Esophagus squamous epithelium (tissue), 5 donors: ENCODE results near the gene RETREG2. TPM values are rescaled to one million over a fixed set of nuclear protein-coding genes. Genes with fewer than 3 reads are reported as not detected.

Experiments used
- DNase-seq: peaks from one replicate; lab custom pipeline; 2025; lab: John Stamatoyannopoulos, UW
- H3K27ac ChIP-seq, 4 donors: fragments of 200-600 bp; sonication (generic); one replicate each; pipeline ENCODE4 v1.5.1; 2016 to 2019; ENCODE audit warnings: mild to moderate bottlenecking in 1 of 4
- H3K27me3 ChIP-seq, 4 donors: fragments of 200-600 bp; sonication (generic); 1 replicate in 3 of 4; 2 replicates in 1 of 4; pipeline versions ENCODE4 v1.5.1 to v1.6.0; 2017 to 2021; ENCODE audit warnings: antibody characterized with exemption in 1 of 4
- H3K36me3 ChIP-seq, 3 donors: fragments of 200-600 bp; sonication (generic); one replicate each; pipeline ENCODE4 v1.5.1; 2016 to 2019
- H3K4me1 ChIP-seq, 3 donors: fragments of 200-600 bp; sonication (generic); one replicate each; pipeline ENCODE4 v1.5.1; 2017 to 2019
- H3K4me3 ChIP-seq, 4 donors: fragments of 200-600 bp; sonication (generic); 1 replicate in 3 of 4; 2 replicates in 1 of 4; pipeline ENCODE4 v1.5.1; 2016 to 2019; ENCODE audit warnings: mild to moderate bottlenecking in 2 of 4, moderate library complexity in 1 of 4
- H3K9me3 ChIP-seq, 3 donors: fragments of 200-600 bp; sonication (generic); one replicate each; pipeline ENCODE4 v1.5.1; 2016 to 2019
- CTCF ChIP-seq, 6 experiments: fragments of 450-650 bp in 4 of 6; fragments of 200-600 bp in 2 of 6; sonication (generic) in 2 of 6; IDR thresholded peaks; one replicate each; pipeline ENCODE4 v1.5.1; 2016 to 2019; ENCODE audit warnings: antibody characterized with exemption in 6 of 6, mild to moderate bottlenecking in 4 of 6, moderate library complexity in 4 of 6
- POLR2A ChIP-seq, 4 donors: fragments of 450-650 bp; IDR thresholded peaks; one replicate each; pipeline ENCODE4 v1.6.1; 2017; ENCODE audit warnings: antibody characterized with exemption in 4 of 4, mild to moderate bottlenecking in 4 of 4, moderate library complexity in 3 of 4
- WGBS, 2 donors: methylation state at CpG; one replicate each; pipeline ENCODE4 v1.1.5; 2018; 5-methylcytosine and 5-hydroxymethylcytosine counted together
- intact Hi-C: fragments of 100-400 bp; cut with DNase I; formaldehyde crosslinking; loops from one replicate; pipeline ENCODE4 v1.15.0; 2022
- total RNA-seq, 4 donors: library from RNA; depleted of rRNA; stranded (reverse); fragments of >200 nt; gene quantifications; one replicate each; pipeline ENCODE4 v1.1.0, GENCODE V29; 2016
- donor health status: DM: yes; HTN: yes; CAD: no.

The RETREG2 gene
- total RNA-seq, 4 donors from 2014 or later = 31.0 to 58.7 (median 41.8) TPM

- Histone ChIP-seq H3K4me1 (peaks cover 12 to 34% (median 14%) of the 10 kb centered on the region in 3 donors), H3K9me3 (no peaks in the 10 kb centered on the region), H3K27me3 (no peaks in the 10 kb centered on the region), H3K4me3 (no peak overlapping the region), H3K27ac (no peak overlapping the region), H3K36me3 (peaks cover 0 to 19% (median 9%) of the 10 kb centered on the region in 3 donors)
- TF ChIP-seq POLR2A (IDR thresholded peaks at IDR 0.05) (no peak), CTCF (IDR thresholded peaks at IDR 0.05) (no peak)
- no peak for DNase-seq
- intact Hi-C loops = no loop called here
- 86 to 94% methylated on average over 7 of the region's 7 CpGs for WGBS, 2 donors
These were observed 26.5 kb downstream of the RETREG2 start for GRCh38 chr2:219204425-219205164.

- WGBS, 2 donors = 79 to 88% methylated on average over 5 of the region's 5 CpGs
- TF ChIP-seq POLR2A (IDR thresholded peaks at IDR 0.05) = no peak
- no peak for TF ChIP-seq CTCF (IDR thresholded peaks at IDR 0.05)
- intact Hi-C loops = no loop called here
- peaks cover 0 to 24% (median 15%) of the 10 kb centered on the region in 3 donors for H3K36me3 ChIP-seq
- no peak for DNase-seq
- H3K4me1 ChIP-seq = peaks cover 12 to 34% (median 14%) of the 10 kb centered on the region in 3 donors
- no peaks in the 10 kb centered on the region for H3K9me3 ChIP-seq
- no peak overlapping the region for H3K27ac ChIP-seq
- H3K27me3 ChIP-seq = no peaks in the 10 kb centered on the region
- no peak overlapping the region for H3K4me3 ChIP-seq
These were observed 27.1 kb downstream of the RETREG2 start for GRCh38 chr2:219205165-219205538.

- peaks cover 6 to 32% (median 23%) of the 10 kb centered on the region in 3 donors for H3K36me3 ChIP-seq
- H3K27ac ChIP-seq = peak overlapping the region; percentile 93 to 99 (median 97)
- H3K9me3 ChIP-seq = no peaks in the 10 kb centered on the region
- no peak for DNase-seq
- 12 to 17% methylated on average over 5 to 7 of the region's 7 CpGs for WGBS, 2 donors
- peaks cover 12 to 34% (median 14%) of the 10 kb centered on the region in 3 donors for H3K4me1 ChIP-seq
- intact Hi-C loops = no loop called here
- H3K27me3 ChIP-seq = no peaks in the 10 kb centered on the region
- peak overlapping the region; percentile 70 to 83 (median 73) for H3K4me3 ChIP-seq
- TF ChIP-seq POLR2A (IDR thresholded peaks at IDR 0.05) (no peak), CTCF (IDR thresholded peaks at IDR 0.05) (no peak)
These were observed 27.9 kb downstream of the RETREG2 start for GRCh38 chr2:219205981-219206327.

GRCh38 chr2:219206328-219207133 is 28.5 kb downstream of the RETREG2 start, which contains the start of gene ZFAND2B:
TSS of gene ZFAND2B (plus strand) at chr2:219206782. CDS start at chr2:219206988, 206 bp downstream.
- peak within 1 kb of the TSS; percentile 70 to 83 (median 73) for H3K4me3 ChIP-seq
- intact Hi-C loops = no loop called here

More at GRCh38 chr2:219206328-219207133, 28.5 kb downstream of the RETREG2 start, which contains the start of gene ZFAND2B:
- H3K27me3 ChIP-seq = no peaks in the 10 kb centered on the region
- 0 to 1% methylated on average over 6 to 10 of the region's 76 CpGs for WGBS, 2 donors
- no peaks in the 10 kb centered on the region for H3K9me3 ChIP-seq
- peak in 3 of 4 donors; percentile 92 to 97 (median 95) for TF ChIP-seq POLR2A (IDR thresholded peaks at IDR 0.05)
- peak in 3 of 6 experiments; percentile 31 to 50 (median 42) for TF ChIP-seq CTCF (IDR thresholded peaks at IDR 0.05)
- peak within 1 kb of the TSS; percentile 93 to 99 (median 97) for H3K27ac ChIP-seq
- DNase-seq = peak; percentile 82
- peaks cover 12 to 34% (median 14%) of the 10 kb centered on the region in 3 donors for H3K4me1 ChIP-seq
- H3K36me3 ChIP-seq = peaks cover 6 to 37% (median 24%) of the 10 kb centered on the region in 3 donors
